Activated T-cell treated with anti-CD3 and anti-CD28 coated beads for 24 hours (primary cell): ENCODE data around the gene NBAS.
"Not testable (repeated sequence)": the region's sequence is repeated elsewhere in the genome, so short reads cannot be mapped to it uniquely, and the experiment has no call there.

Experiments
- DNase-seq: peaks from one replicate; pipeline ENCODE4 v3.0.0-alpha.2; 2020; ENCODE audit warnings: low read depth

The NBAS gene

GRCh38 chr2:15260835-15261234, 300.3 kb downstream of the NBAS start:
- no peak for DNase-seq

- DNase-seq = no peak
Measured at GRCh38 chr2:15260196-15260595, 300.9 kb downstream of the NBAS start.

GRCh38 chr2:15259356-15259756, 301.8 kb downstream of the NBAS start:
- DNase-seq = no peak

GRCh38 chr2:15258385-15258784, 302.7 kb downstream of the NBAS start:
- not testable (repeated sequence) for DNase-seq

- no peak for DNase-seq
Measured at GRCh38 chr2:15253835-15254286, 307.3 kb downstream of the NBAS start.

- DNase-seq = no peak
Measured at GRCh38 chr2:15253247-15253646, 307.9 kb downstream of the NBAS start.

- DNase-seq = no peak
Measured at GRCh38 chr2:15251753-15252152, 309.4 kb downstream of the NBAS start.

- DNase-seq = not testable (repeated sequence)
Measured at GRCh38 chr2:15250946-15251345, 310.2 kb downstream of the NBAS start.

- DNase-seq = no peak
Measured at GRCh38 chr2:15246870-15247269, 314.3 kb downstream of the NBAS start.

- DNase-seq = no peak
Measured at GRCh38 chr2:15243762-15244161, 317.4 kb downstream of the NBAS start.

- DNase-seq = no peak
Measured at GRCh38 chr2:15242936-15243461, 318.1 kb downstream of the NBAS start.

- no peak for DNase-seq
Measured at GRCh38 chr2:15241929-15242328, 319.2 kb downstream of the NBAS start.

GRCh38 chr2:15241201-15241600, 319.9 kb downstream of the NBAS start:
- no peak for DNase-seq

GRCh38 chr2:15238028-15238427, 323.1 kb downstream of the NBAS start:
- no peak for DNase-seq

- DNase-seq = no peak
Measured at GRCh38 chr2:15230599-15231192, 330.4 kb downstream of the NBAS start.

- DNase-seq = no peak
Measured at GRCh38 chr2:15226661-15227060, 334.5 kb downstream of the NBAS start.

- no peak for DNase-seq
Measured at GRCh38 chr2:15225131-15225530, 336.0 kb downstream of the NBAS start.

GRCh38 chr2:15224641-15225040, 336.5 kb downstream of the NBAS start:
- DNase-seq = no peak

- no peak for DNase-seq
Measured at GRCh38 chr2:15223887-15224286, 337.2 kb downstream of the NBAS start.

GRCh38 chr2:15222856-15223255, 338.3 kb downstream of the NBAS start:
- no peak for DNase-seq

GRCh38 chr2:15220603-15221002, 340.5 kb downstream of the NBAS start:
- no peak for DNase-seq

- no peak for DNase-seq
Measured at GRCh38 chr2:15218423-15219086, 342.6 kb downstream of the NBAS start.

- no peak for DNase-seq
Measured at GRCh38 chr2:15212249-15212648, 348.9 kb downstream of the NBAS start.

- DNase-seq = not testable (repeated sequence)
Measured at GRCh38 chr2:15210542-15210941, 350.6 kb downstream of the NBAS start.
